SK-N-SH treated with all-trans-retinoic acid at 6 μM for 48 hours (cell line): ENCODE data around the gene ANKRD34C.
"Not testable (repeated sequence)": the region's sequence is repeated elsewhere in the genome, so short reads cannot be mapped to it uniquely, and the experiment has no call there.

Source experiments
- ATAC-seq: fragments of 200-7000 bp; cut with Tn5 transposase; 3 replicates; pipeline ENCODE4 v1.9.1; 2020; ENCODE audit warnings: mild to moderate bottlenecking, moderate library complexity
- ARNTL ChIP-seq: fragments of 450-650 bp; formaldehyde crosslinking; IDR thresholded peaks from 2 replicates; pipeline ENCODE4 v1.5.0; 2020; ENCODE audit warnings: low read depth, mild to moderate bottlenecking, moderate library complexity, borderline replicate concordance
- BACH2 ChIP-seq: fragments of 250-450 bp; sonication (Bioruptor Pico); IDR thresholded peaks from 2 replicates; pipeline ENCODE4 v1.9.0; 2021; ENCODE audit warnings: mild to moderate bottlenecking, borderline replicate concordance
- CREB5 ChIP-seq: fragments of 250-450 bp; sonication (Bioruptor Pico); IDR thresholded peaks from 2 replicates; pipeline ENCODE4 v1.5.1; 2020; ENCODE audit warnings: low read depth, mild to moderate bottlenecking, moderate library complexity
- CSDC2 ChIP-seq: fragments of 250-450 bp; sonication (Bioruptor Pico); IDR thresholded peaks from 2 replicates; pipeline ENCODE4 v1.5.0; 2020; ENCODE audit warnings: mild to moderate bottlenecking, moderate library complexity
- ESRRG ChIP-seq: fragments of 250-450 bp; sonication (Bioruptor Pico); IDR thresholded peaks from 2 replicates; pipeline ENCODE4 v1.6.1; 2021; ENCODE audit warnings: mild to moderate bottlenecking
- GLIS3 ChIP-seq: fragments of 250-450 bp; sonication (Bioruptor Pico); IDR thresholded peaks from 2 replicates; pipeline ENCODE4 v1.5.0; 2020; ENCODE audit warnings: mild to moderate bottlenecking, moderate library complexity
- OSR1 ChIP-seq: fragments of 250-450 bp; sonication (Bioruptor Pico); IDR thresholded peaks from 2 replicates; pipeline ENCODE4 v1.8.0; 2022; ENCODE audit warnings: moderate library complexity, mild to moderate bottlenecking, inconsistent platforms
- PATZ1 ChIP-seq: fragments of 250-450 bp; sonication (Bioruptor Pico); IDR thresholded peaks from 2 replicates; pipeline ENCODE4 v1.8.0; 2020; ENCODE audit warnings: mild to moderate bottlenecking, moderate library complexity, borderline replicate concordance
- POU6F1 ChIP-seq: fragments of 250-450 bp; sonication (Bioruptor Pico); IDR thresholded peaks from 2 replicates; pipeline ENCODE4 v1.8.0; 2021; ENCODE audit warnings: low read depth, mild to moderate bottlenecking, moderate library complexity, borderline replicate concordance
- PPARA ChIP-seq: fragments of 250-450 bp; sonication (Bioruptor Pico); IDR thresholded peaks from 2 replicates; pipeline ENCODE4 v1.5.0; 2020; ENCODE audit warnings: mild to moderate bottlenecking, borderline replicate concordance
- RARB ChIP-seq: fragments of 250-450 bp; sonication (Bioruptor Pico); IDR thresholded peaks from 2 replicates; pipeline ENCODE4 v1.8.0; 2021; ENCODE audit warnings: mild to moderate bottlenecking, moderate library complexity
- SNAI2 ChIP-seq: fragments of 250-450 bp; sonication (Bioruptor Pico); IDR thresholded peaks from 2 replicates; pipeline ENCODE4 v1.5.0; 2020; ENCODE audit warnings: mild to moderate bottlenecking, moderate library complexity
- TCF4 ChIP-seq: fragments of 250-450 bp; sonication (Bioruptor Pico); IDR thresholded peaks from 2 replicates; pipeline ENCODE4 v1.8.0; 2021; ENCODE audit warnings: mild to moderate bottlenecking, moderate library complexity, borderline replicate concordance
- TOX ChIP-seq: fragments of 250-450 bp; sonication (Bioruptor Pico); IDR thresholded peaks from 2 replicates; pipeline ENCODE4 v1.8.0; 2021; ENCODE audit warnings: mild to moderate bottlenecking, moderate library complexity, borderline replicate concordance
- TSHZ2 ChIP-seq: fragments of 250-450 bp; sonication (Bioruptor Pico); IDR thresholded peaks from 2 replicates; pipeline ENCODE4 v1.5.0; 2020; ENCODE audit warnings: mild to moderate bottlenecking, moderate library complexity
- ZC3H10 ChIP-seq: fragments of 250-450 bp; sonication (Bioruptor Pico); IDR thresholded peaks from 2 replicates; pipeline ENCODE4 v1.5.1; 2021; ENCODE audit warnings: mild to moderate bottlenecking, moderate library complexity
- ZFP3 ChIP-seq: fragments of 250-450 bp; sonication (Bioruptor Pico); IDR thresholded peaks from 2 replicates; pipeline ENCODE4 v1.5.0; 2020; ENCODE audit warnings: mild to moderate bottlenecking, moderate library complexity
- ZFP30 ChIP-seq: fragments of 450-650 bp; formaldehyde crosslinking; IDR thresholded peaks from 2 replicates; pipeline ENCODE4 v1.5.0; 2022; ENCODE audit warnings: mild to moderate bottlenecking, moderate library complexity
- ZNF70 ChIP-seq: fragments of 450-650 bp; formaldehyde crosslinking; IDR thresholded peaks from 2 replicates; pipeline ENCODE4 v1.5.0; 2020; ENCODE audit warnings: mild to moderate bottlenecking, moderate library complexity
- ZNF8 ChIP-seq: fragments of 450-650 bp; formaldehyde crosslinking; IDR thresholded peaks from 2 replicates; pipeline ENCODE4 v1.5.0; 2020; ENCODE audit warnings: mild to moderate bottlenecking, moderate library complexity

ANKRD34C gene

GRCh38 chr15:79316864-79317263 lies 34.3 kb downstream of the ANKRD34C start (continued):
- TF ChIP-seq TSHZ2 (CRISPR knock-in tag) (no peak), CREB5 (CRISPR knock-in tag) (no peak), CSDC2 (CRISPR knock-in tag) (no peak), ZNF70 (CRISPR knock-in tag) (no peak), ESRRG (CRISPR knock-in tag) (no peak), GLIS3 (CRISPR knock-in tag) (no peak), TOX (CRISPR knock-in tag) (no peak), ZFP3 (CRISPR knock-in tag) (no peak)
- TF ChIP-seq, all 23 proteins: peak for 0

- not testable (repeated sequence) for ATAC-seq
Observed at GRCh38 chr15:79319973-79320372, 37.5 kb downstream of the ANKRD34C start.

- no peak for ATAC-seq
- no peak for TF ChIP-seq BACH2 (CRISPR knock-in tag)
- no peak for TF ChIP-seq CREB5 (CRISPR knock-in tag)
- TF ChIP-seq ZC3H10, result no peak
- no peak for TF ChIP-seq ESRRG (CRISPR knock-in tag)
- TF ChIP-seq SNAI2 (CRISPR knock-in tag), result no peak
- TF ChIP-seq TSHZ2 (CRISPR knock-in tag), result no peak
- no peak for TF ChIP-seq TCF4
- TF ChIP-seq ARNTL (CRISPR knock-in tag), result no peak
- TF ChIP-seq PPARA (CRISPR knock-in tag), result no peak
- TF ChIP-seq TOX (CRISPR knock-in tag), result no peak
- TF ChIP-seq OSR1 (CRISPR knock-in tag), result no peak
- TF ChIP-seq PATZ1 (CRISPR knock-in tag), result no peak
- no peak for TF ChIP-seq ZNF8 (CRISPR knock-in tag)
- TF ChIP-seq RARB, result no peak
- TF ChIP-seq POU6F1 (CRISPR knock-in tag), result no peak
- TF ChIP-seq ZNF70 (CRISPR knock-in tag), result no peak
- TF ChIP-seq ZFP30 (CRISPR knock-in tag), result no peak
Observed at GRCh38 chr15:79321876-79322275, 39.4 kb downstream of the ANKRD34C start.
